SK-N-SH treated with all-trans-retinoic acid at 6 μM for 48 hours (cell line): ENCODE results near the gene SMOC2.
"Not testable (repeated sequence)": the region's sequence is repeated elsewhere in the genome, so short reads cannot be mapped to it uniquely, and the experiment has no call there.

ENCODE experiments used
- ATAC-seq: fragments of 200-7000 bp; cut with Tn5 transposase; 3 replicates; pipeline ENCODE4 v1.9.1; 2020; ENCODE audit warnings: mild to moderate bottlenecking, moderate library complexity
- ARNTL ChIP-seq: fragments of 450-650 bp; formaldehyde crosslinking; IDR thresholded peaks from 2 replicates; pipeline ENCODE4 v1.5.0; 2020; ENCODE audit warnings: low read depth, mild to moderate bottlenecking, moderate library complexity, borderline replicate concordance
- BACH2 ChIP-seq: fragments of 250-450 bp; sonication (Bioruptor Pico); IDR thresholded peaks from 2 replicates; pipeline ENCODE4 v1.9.0; 2021; ENCODE audit warnings: mild to moderate bottlenecking, borderline replicate concordance
- CREB5 ChIP-seq: fragments of 250-450 bp; sonication (Bioruptor Pico); IDR thresholded peaks from 2 replicates; pipeline ENCODE4 v1.5.1; 2020; ENCODE audit warnings: low read depth, mild to moderate bottlenecking, moderate library complexity
- CSDC2 ChIP-seq: fragments of 250-450 bp; sonication (Bioruptor Pico); IDR thresholded peaks from 2 replicates; pipeline ENCODE4 v1.5.0; 2020; ENCODE audit warnings: mild to moderate bottlenecking, moderate library complexity
- CSRNP3 ChIP-seq: fragments of 250-450 bp; sonication (Bioruptor Pico); IDR thresholded peaks from 2 replicates; pipeline ENCODE4 v1.5.1; 2021; ENCODE audit warnings: mild to moderate bottlenecking, moderate library complexity
- ESRRG ChIP-seq: fragments of 250-450 bp; sonication (Bioruptor Pico); IDR thresholded peaks from 2 replicates; pipeline ENCODE4 v1.6.1; 2021; ENCODE audit warnings: mild to moderate bottlenecking
- GLIS3 ChIP-seq: fragments of 250-450 bp; sonication (Bioruptor Pico); IDR thresholded peaks from 2 replicates; pipeline ENCODE4 v1.5.0; 2020; ENCODE audit warnings: mild to moderate bottlenecking, moderate library complexity
- ISL1 ChIP-seq: fragments of 250-450 bp; sonication (Bioruptor Pico); IDR thresholded peaks from 2 replicates; pipeline ENCODE4 v2.1.2; 2022; ENCODE audit warnings: mild to moderate bottlenecking, moderate library complexity
- OSR1 ChIP-seq: fragments of 250-450 bp; sonication (Bioruptor Pico); IDR thresholded peaks from 2 replicates; pipeline ENCODE4 v1.8.0; 2022; ENCODE audit warnings: moderate library complexity, mild to moderate bottlenecking, inconsistent platforms
- PATZ1 ChIP-seq: fragments of 250-450 bp; sonication (Bioruptor Pico); IDR thresholded peaks from 2 replicates; pipeline ENCODE4 v1.8.0; 2020; ENCODE audit warnings: mild to moderate bottlenecking, moderate library complexity, borderline replicate concordance
- POU6F1 ChIP-seq: fragments of 250-450 bp; sonication (Bioruptor Pico); IDR thresholded peaks from 2 replicates; pipeline ENCODE4 v1.8.0; 2021; ENCODE audit warnings: low read depth, mild to moderate bottlenecking, moderate library complexity, borderline replicate concordance
- RARB ChIP-seq: fragments of 250-450 bp; sonication (Bioruptor Pico); IDR thresholded peaks from 2 replicates; pipeline ENCODE4 v1.8.0; 2021; ENCODE audit warnings: mild to moderate bottlenecking, moderate library complexity
- TCF4 ChIP-seq: fragments of 250-450 bp; sonication (Bioruptor Pico); IDR thresholded peaks from 2 replicates; pipeline ENCODE4 v1.8.0; 2021; ENCODE audit warnings: mild to moderate bottlenecking, moderate library complexity, borderline replicate concordance
- TSHZ2 ChIP-seq: fragments of 250-450 bp; sonication (Bioruptor Pico); IDR thresholded peaks from 2 replicates; pipeline ENCODE4 v1.5.0; 2020; ENCODE audit warnings: mild to moderate bottlenecking, moderate library complexity
- ZC3H10 ChIP-seq: fragments of 250-450 bp; sonication (Bioruptor Pico); IDR thresholded peaks from 2 replicates; pipeline ENCODE4 v1.5.1; 2021; ENCODE audit warnings: mild to moderate bottlenecking, moderate library complexity
- ZFP3 ChIP-seq: fragments of 250-450 bp; sonication (Bioruptor Pico); IDR thresholded peaks from 2 replicates; pipeline ENCODE4 v1.5.0; 2020; ENCODE audit warnings: mild to moderate bottlenecking, moderate library complexity
- ZFP30 ChIP-seq: fragments of 450-650 bp; formaldehyde crosslinking; IDR thresholded peaks from 2 replicates; pipeline ENCODE4 v1.5.0; 2022; ENCODE audit warnings: mild to moderate bottlenecking, moderate library complexity
- ZNF565 ChIP-seq: fragments of 450-650 bp; formaldehyde crosslinking; conservative IDR thresholded peaks from 2 replicates; pipeline ENCODE4 v1.5.0; 2020; ENCODE audit warnings: low read depth, mild to moderate bottlenecking, moderate library complexity
- ZNF70 ChIP-seq: fragments of 450-650 bp; formaldehyde crosslinking; IDR thresholded peaks from 2 replicates; pipeline ENCODE4 v1.5.0; 2020; ENCODE audit warnings: mild to moderate bottlenecking, moderate library complexity
- ZNF8 ChIP-seq: fragments of 450-650 bp; formaldehyde crosslinking; IDR thresholded peaks from 2 replicates; pipeline ENCODE4 v1.5.0; 2020; ENCODE audit warnings: mild to moderate bottlenecking, moderate library complexity

Gene SMOC2

GRCh38 chr6:168536196-168536595, 95.2 kb downstream of the SMOC2 start (continued):
- TF ChIP-seq PATZ1 (CRISPR knock-in tag) (no peak), ISL1 (no peak), ZFP30 (CRISPR knock-in tag) (no peak)

- ATAC-seq = no peak
- TF ChIP-seq OSR1 (no peak), ARNTL (CRISPR knock-in tag) (no peak), ZNF70 (CRISPR knock-in tag) (no peak), TSHZ2 (CRISPR knock-in tag) (no peak), CREB5 (CRISPR knock-in tag) (no peak), ZC3H10 (CRISPR knock-in tag) (no peak)
These were observed 95.9 kb downstream of the SMOC2 start for GRCh38 chr6:168536665-168537539.

- TF ChIP-seq ZC3H10 (CRISPR knock-in tag) = no peak
- TF ChIP-seq ZNF70 (CRISPR knock-in tag) = no peak
- TF ChIP-seq ISL1 = no peak
- TF ChIP-seq RARB (CRISPR knock-in tag) = no peak
- no peak for TF ChIP-seq CSDC2 (CRISPR knock-in tag)
- TF ChIP-seq ARNTL (CRISPR knock-in tag) = no peak
- no peak for TF ChIP-seq CSRNP3 (CRISPR knock-in tag)
- no peak for TF ChIP-seq BACH2 (CRISPR knock-in tag)
- TF ChIP-seq PATZ1 (CRISPR knock-in tag) = no peak
- TF ChIP-seq ZFP3 (CRISPR knock-in tag) = no peak
- no peak for TF ChIP-seq ZNF8 (CRISPR knock-in tag)
- no peak for TF ChIP-seq ZNF565 (CRISPR knock-in tag)
- TF ChIP-seq ESRRG (CRISPR knock-in tag) = no peak
- TF ChIP-seq TSHZ2 (CRISPR knock-in tag) = no peak
- TF ChIP-seq GLIS3 = no peak
- TF ChIP-seq POU6F1 (CRISPR knock-in tag) = no peak
- TF ChIP-seq OSR1 = no peak
- TF ChIP-seq TCF4 (CRISPR knock-in tag) = no peak
- no peak for ATAC-seq
These were observed 96.5 kb downstream of the SMOC2 start for GRCh38 chr6:168537540-168537884.

GRCh38 chr6:168538188-168538891, 97.4 kb downstream of the SMOC2 start:
- ATAC-seq = not testable (repeated sequence)
